ENCODE measurements around the gene SLC7A8.

Gene SLC7A8

GRCh38 chr14:23160924-23161522, 22.4 kb downstream of the SLC7A8 start:
- no peak for TF ChIP-seq CTCF (IDR thresholded peaks at IDR 0.05)

GRCh38 chr14:23159532-23159931, 23.9 kb downstream of the SLC7A8 start:
- no peak for TF ChIP-seq CTCF (IDR thresholded peaks at IDR 0.05)

- TF ChIP-seq CTCF (IDR thresholded peaks at IDR 0.05): no peak
Measured at GRCh38 chr14:23158779-23159178, 24.7 kb downstream of the SLC7A8 start.

GRCh38 chr14:23154964-23155587, 28.4 kb downstream of the SLC7A8 start:
- no peak for TF ChIP-seq CTCF (IDR thresholded peaks at IDR 0.05)

- TF ChIP-seq CTCF (IDR thresholded peaks at IDR 0.05): no peak
Measured at GRCh38 chr14:23153851-23154796, 29.3 kb downstream of the SLC7A8 start.

GRCh38 chr14:23151342-23151741, 32.1 kb downstream of the SLC7A8 start:
- no peak for TF ChIP-seq CTCF (IDR thresholded peaks at IDR 0.05)

- TF ChIP-seq CTCF (IDR thresholded peaks at IDR 0.05): no peak
Measured at GRCh38 chr14:23149745-23150144, 33.7 kb downstream of the SLC7A8 start.

Measured in LNCAP (cell line).